GM23338 (cell line): ENCODE data around the gene TARS1. TPM values are rescaled to one million over a fixed set of nuclear protein-coding genes. Genes with fewer than 3 reads are reported as not detected.

ENCODE experiments used
- ATAC-seq: fragments of 200-7000 bp; cut with Tn5 transposase; 3 replicates; pipeline ENCODE4 v1.9.1; 2020
- DNase-seq: peaks from one replicate; pipeline ENCODE4 v3.0.0-alpha.2; 2015; ENCODE audit warnings: low spot score
- H2AFZ ChIP-seq: fragments of 200-600 bp; sonication (generic); 2 replicates; pipeline ENCODE4 v1.8.0; 2016; ENCODE audit warnings: antibody characterized with exemption, mild to moderate bottlenecking, moderate library complexity
- H3F3A ChIP-seq: fragments of 200-600 bp; sonication (generic); replicated peaks from 2 replicates; pipeline ENCODE4 v1.8.0; 2017; ENCODE audit warnings: antibody characterized with exemption, mixed run types, low read depth
- H3K27ac ChIP-seq: fragments of 200-600 bp; sonication (generic); 2 replicates; pipeline ENCODE4 v1.6.1; 2016; ENCODE audit warnings: low read depth
- H3K27me3 ChIP-seq: fragments of 200-600 bp; sonication (generic); 2 replicates; pipeline ENCODE4 v1.8.0; 2016; ENCODE audit warnings: mild to moderate bottlenecking, mixed run types, moderate library complexity; ENCODE audit not compliant: insufficient read depth
- H3K36me3 ChIP-seq: fragments of 200-600 bp; sonication (generic); 2 replicates; pipeline ENCODE4 v1.8.0; 2016; ENCODE audit warnings: mild to moderate bottlenecking; ENCODE audit not compliant: insufficient read depth
- H3K4me1 ChIP-seq: fragments of 200-600 bp; sonication (generic); 2 replicates; pipeline ENCODE4 v1.8.0; 2016; ENCODE audit warnings: mild to moderate bottlenecking, moderate library complexity; ENCODE audit not compliant: insufficient read depth
- H3K4me2 ChIP-seq: fragments of 200-600 bp; sonication (generic); 2 replicates; pipeline ENCODE4 v1.7.1; 2017; ENCODE audit warnings: mixed run types
- H3K4me3 ChIP-seq: fragments of 200-600 bp; sonication (generic); 2 replicates; pipeline ENCODE4 v1.6.1; 2016; ENCODE audit warnings: mixed run types
- H3K79me2 ChIP-seq: fragments of 200-600 bp; sonication (generic); replicated peaks from 2 replicates; pipeline ENCODE4 v1.8.0; 2017; ENCODE audit warnings: mild to moderate bottlenecking; ENCODE audit not compliant: insufficient read depth
- H3K9me2 ChIP-seq: fragments of 200-600 bp; sonication (generic); 2 replicates; pipeline ENCODE4 v1.8.0; 2017; ENCODE audit not compliant: insufficient read depth
- H4K20me1 ChIP-seq: fragments of 200-600 bp; sonication (generic); replicated peaks from 2 replicates; pipeline ENCODE4 v1.8.0; 2017; ENCODE audit warnings: mild to moderate bottlenecking; ENCODE audit not compliant: insufficient read depth
- H3K27ac Mint-ChIP-seq: 2 replicates; pipeline ENCODE4 v1.8.0; 2020; ENCODE audit warnings: inconsistent platforms, mild to moderate bottlenecking, moderate library complexity, mixed read lengths
- H3K27me3 Mint-ChIP-seq: 3 replicates; pipeline ENCODE4 v1.8.0; 2022; ENCODE audit warnings: low read depth, mild to moderate bottlenecking, moderate library complexity, mixed read lengths, inconsistent platforms; ENCODE audit not compliant: insufficient read depth, poor library complexity
- H3K36me3 Mint-ChIP-seq: 3 replicates; pipeline ENCODE4 v1.8.0; 2021; ENCODE audit warnings: low read depth, mild to moderate bottlenecking, inconsistent platforms, moderate library complexity, mixed read lengths
- H3K4me1 Mint-ChIP-seq: 3 replicates; pipeline ENCODE4 v1.8.0; 2020; ENCODE audit warnings: mild to moderate bottlenecking, inconsistent platforms, mixed read lengths
- H3K4me3 Mint-ChIP-seq: 3 replicates; pipeline ENCODE4 v1.8.0; 2021; ENCODE audit warnings: moderate library complexity, mild to moderate bottlenecking, inconsistent platforms, mixed read lengths
- H3K9me3 Mint-ChIP-seq: 3 replicates; pipeline ENCODE4 v1.8.0; 2020; ENCODE audit warnings: moderate library complexity, mild to moderate bottlenecking, inconsistent platforms, mixed read lengths
- EZH2 ChIP-seq: fragments of 200-600 bp; sonication (generic); IDR thresholded peaks from one replicate; pipeline ENCODE4 v1.8.0; 2017; ENCODE audit warnings: antibody characterized with exemption, mild to moderate bottlenecking, low read depth; ENCODE audit not compliant: unreplicated experiment
- EZH2phosphoT487 ChIP-seq: fragments of 200-600 bp; sonication (generic); IDR thresholded peaks from one replicate; pipeline ENCODE4 v1.8.1; 2018; ENCODE audit warnings: antibody characterized with exemption; ENCODE audit not compliant: unreplicated experiment
- JUNB ChIP-seq: IDR thresholded peaks from one replicate; pipeline ENCODE4 v1.6.1; 2016; ENCODE audit warnings: antibody characterized with exemption; ENCODE audit not compliant: unreplicated experiment
- NANOG ChIP-seq: IDR thresholded peaks from 2 replicates; pipeline ENCODE4 v1.6.1; 2016; ENCODE audit warnings: antibody characterized with exemption, borderline replicate concordance
- POLR2AphosphoS5 ChIP-seq: IDR thresholded peaks from 2 replicates; pipeline ENCODE4 v1.6.1; 2016; ENCODE audit warnings: antibody characterized with exemption, low read depth
- STAT1 ChIP-seq: IDR thresholded peaks from one replicate; pipeline ENCODE4 v1.6.1; 2016; ENCODE audit warnings: antibody characterized with exemption; ENCODE audit not compliant: unreplicated experiment
- ZNF114 ChIP-seq: fragments of 250-450 bp; sonication (Bioruptor Pico); IDR thresholded peaks from 2 replicates; pipeline ENCODE4 v1.5.0; 2020; ENCODE audit warnings: mild to moderate bottlenecking, moderate library complexity
- polyA plus RNA-seq: library from polyadenylated mRNA; unstranded; fragments of >200 nt; fragmentation: Nextera tagmentation; extraction: Ambion mirVana; gene quantifications from 2 replicates; pipeline ENCODE4 v1.2.1, GENCODE V29; 2016
- total RNA-seq: library from RNA; depleted of rRNA; stranded (reverse); fragments of >200 nt; shearing (Covaris generic); gene quantifications from 2 replicates; pipeline ENCODE4 v1.2.3, GENCODE V29; 2014
- TF ChIP-seq, protein P1 (sequence below): IDR thresholded peaks from one replicate; pipeline ENCODE4 v1.6.1; 2018; ENCODE audit warnings: antibody characterized with exemption; ENCODE audit not compliant: unreplicated experiment
- TF ChIP-seq, protein P2 (sequence below): IDR thresholded peaks from 2 replicates; pipeline ENCODE4 v1.6.1; 2016; ENCODE audit warnings: antibody characterized with exemption
- TF ChIP-seq, protein P3 (sequence below): fragments of 250-450 bp; sonication (Bioruptor Pico); IDR thresholded peaks from 2 replicates; pipeline ENCODE4 v1.5.0; 2020; ENCODE audit warnings: mild to moderate bottlenecking, moderate library complexity

TARS1 gene
- total and polyA plus RNA-seq, 2 experiments from 2014 or later: 458 to 473 TPM

DNA sequence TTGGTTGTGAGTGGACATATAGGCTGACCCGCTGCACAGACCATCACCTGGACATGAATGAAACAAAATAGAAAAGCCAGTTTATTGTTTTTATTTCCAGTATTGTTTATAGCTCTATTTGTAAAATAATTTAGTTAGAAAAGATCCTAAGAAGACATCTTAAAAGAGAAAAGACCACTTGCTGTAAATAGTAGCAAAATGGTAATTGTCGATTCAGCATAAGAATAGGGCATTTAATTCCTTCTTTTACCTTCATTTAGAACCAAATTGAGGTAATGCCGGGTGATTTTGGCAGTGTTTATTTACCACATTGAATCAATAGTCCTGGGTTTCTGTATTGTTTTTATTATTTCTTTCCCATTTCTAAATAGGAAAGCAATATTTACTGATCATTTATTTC, 7.4 kb downstream of the TARS1 start:
- ATAC-seq: peak; percentile 57
- Mint-ChIP-seq H3K36me3 (peaks cover 95% of the 10 kb centered on the region), H3K4me3 (peak overlapping the region; percentile 59), H3K9me3 (no peaks in the 10 kb centered on the region; the same call in 2 of the 3 replicates), H3K27ac (peak overlapping the region; percentile 77), H3K27me3 (no peaks in the 10 kb centered on the region), H3K4me1 (peaks cover 55% of the 10 kb centered on the region)
- peak; percentile 78 for DNase-seq
- TF ChIP-seq NANOG (peak; percentile 99), ZNF114 (CRISPR knock-in tag) (no peak)
- Histone ChIP-seq H3K4me2 (peak overlapping the region; percentile 45), H3K4me1 (peaks cover 47% of the 10 kb centered on the region), H4K20me1 (peaks cover 23% of the 10 kb centered on the region), H3F3A (peaks cover 6% of the 10 kb centered on the region; the same call in 1 of the 2 replicates), H3K27ac (peak overlapping the region; percentile 97), H3K9me2 (no peaks in the 10 kb centered on the region), H2AFZ (no peak overlapping the region), H3K36me3 (peaks cover 60% of the 10 kb centered on the region; the same call in 1 of the 2 replicates), H3K79me2 (peaks cover 95% of the 10 kb centered on the region), H3K4me3 (peak overlapping the region; percentile 27), H3K27me3 (no peaks in the 10 kb centered on the region)

DNA sequence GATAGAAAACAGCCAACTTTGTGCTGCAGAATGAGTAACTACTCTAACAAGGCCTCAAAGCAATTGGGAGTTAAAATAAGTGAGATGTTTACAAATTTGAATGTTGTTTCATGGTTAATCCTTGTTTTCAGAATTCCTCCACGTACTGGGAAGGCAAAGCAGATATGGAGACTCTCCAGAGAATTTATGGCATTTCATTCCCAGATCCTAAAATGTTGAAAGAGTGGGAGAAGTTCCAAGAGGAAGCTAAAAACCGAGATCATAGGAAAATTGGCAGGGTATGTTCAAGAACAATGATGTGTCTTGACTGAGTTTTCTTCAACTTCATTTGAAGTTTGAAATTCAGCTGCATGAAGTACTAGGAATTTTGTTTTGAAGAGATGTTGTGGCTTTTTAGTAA, 16.4 kb downstream of the TARS1 start:
- Mint-ChIP-seq H3K27ac (peak overlapping the region; percentile 49; the same call in 1 of the 2 replicates), H3K36me3 (peaks cover 100% of the 10 kb centered on the region)
- H3K36me3 ChIP-seq: peaks cover 98% of the 10 kb centered on the region
- TF ChIP-seq, protein P1, sequence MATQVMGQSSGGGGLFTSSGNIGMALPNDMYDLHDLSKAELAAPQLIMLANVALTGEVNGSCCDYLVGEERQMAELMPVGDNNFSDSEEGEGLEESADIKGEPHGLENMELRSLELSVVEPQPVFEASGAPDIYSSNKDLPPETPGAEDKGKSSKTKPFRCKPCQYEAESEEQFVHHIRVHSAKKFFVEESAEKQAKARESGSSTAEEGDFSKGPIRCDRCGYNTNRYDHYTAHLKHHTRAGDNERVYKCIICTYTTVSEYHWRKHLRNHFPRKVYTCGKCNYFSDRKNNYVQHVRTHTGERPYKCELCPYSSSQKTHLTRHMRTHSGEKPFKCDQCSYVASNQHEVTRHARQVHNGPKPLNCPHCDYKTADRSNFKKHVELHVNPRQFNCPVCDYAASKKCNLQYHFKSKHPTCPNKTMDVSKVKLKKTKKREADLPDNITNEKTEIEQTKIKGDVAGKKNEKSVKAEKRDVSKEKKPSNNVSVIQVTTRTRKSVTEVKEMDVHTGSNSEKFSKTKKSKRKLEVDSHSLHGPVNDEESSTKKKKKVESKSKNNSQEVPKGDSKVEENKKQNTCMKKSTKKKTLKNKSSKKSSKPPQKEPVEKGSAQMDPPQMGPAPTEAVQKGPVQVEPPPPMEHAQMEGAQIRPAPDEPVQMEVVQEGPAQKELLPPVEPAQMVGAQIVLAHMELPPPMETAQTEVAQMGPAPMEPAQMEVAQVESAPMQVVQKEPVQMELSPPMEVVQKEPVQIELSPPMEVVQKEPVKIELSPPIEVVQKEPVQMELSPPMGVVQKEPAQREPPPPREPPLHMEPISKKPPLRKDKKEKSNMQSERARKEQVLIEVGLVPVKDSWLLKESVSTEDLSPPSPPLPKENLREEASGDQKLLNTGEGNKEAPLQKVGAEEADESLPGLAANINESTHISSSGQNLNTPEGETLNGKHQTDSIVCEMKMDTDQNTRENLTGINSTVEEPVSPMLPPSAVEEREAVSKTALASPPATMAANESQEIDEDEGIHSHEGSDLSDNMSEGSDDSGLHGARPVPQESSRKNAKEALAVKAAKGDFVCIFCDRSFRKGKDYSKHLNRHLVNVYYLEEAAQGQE: no peak
- TF ChIP-seq STAT1 (no peak), POLR2AphosphoS5 (no peak), ZNF114 (CRISPR knock-in tag) (no peak), JUNB (no peak), EZH2 (no peak), NANOG (no peak), EZH2phosphoT487 (no peak)
- TF ChIP-seq, protein P2, sequence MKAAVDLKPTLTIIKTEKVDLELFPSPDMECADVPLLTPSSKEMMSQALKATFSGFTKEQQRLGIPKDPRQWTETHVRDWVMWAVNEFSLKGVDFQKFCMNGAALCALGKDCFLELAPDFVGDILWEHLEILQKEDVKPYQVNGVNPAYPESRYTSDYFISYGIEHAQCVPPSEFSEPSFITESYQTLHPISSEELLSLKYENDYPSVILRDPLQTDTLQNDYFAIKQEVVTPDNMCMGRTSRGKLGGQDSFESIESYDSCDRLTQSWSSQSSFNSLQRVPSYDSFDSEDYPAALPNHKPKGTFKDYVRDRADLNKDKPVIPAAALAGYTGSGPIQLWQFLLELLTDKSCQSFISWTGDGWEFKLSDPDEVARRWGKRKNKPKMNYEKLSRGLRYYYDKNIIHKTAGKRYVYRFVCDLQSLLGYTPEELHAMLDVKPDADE: no peak
- TF ChIP-seq, protein P3, sequence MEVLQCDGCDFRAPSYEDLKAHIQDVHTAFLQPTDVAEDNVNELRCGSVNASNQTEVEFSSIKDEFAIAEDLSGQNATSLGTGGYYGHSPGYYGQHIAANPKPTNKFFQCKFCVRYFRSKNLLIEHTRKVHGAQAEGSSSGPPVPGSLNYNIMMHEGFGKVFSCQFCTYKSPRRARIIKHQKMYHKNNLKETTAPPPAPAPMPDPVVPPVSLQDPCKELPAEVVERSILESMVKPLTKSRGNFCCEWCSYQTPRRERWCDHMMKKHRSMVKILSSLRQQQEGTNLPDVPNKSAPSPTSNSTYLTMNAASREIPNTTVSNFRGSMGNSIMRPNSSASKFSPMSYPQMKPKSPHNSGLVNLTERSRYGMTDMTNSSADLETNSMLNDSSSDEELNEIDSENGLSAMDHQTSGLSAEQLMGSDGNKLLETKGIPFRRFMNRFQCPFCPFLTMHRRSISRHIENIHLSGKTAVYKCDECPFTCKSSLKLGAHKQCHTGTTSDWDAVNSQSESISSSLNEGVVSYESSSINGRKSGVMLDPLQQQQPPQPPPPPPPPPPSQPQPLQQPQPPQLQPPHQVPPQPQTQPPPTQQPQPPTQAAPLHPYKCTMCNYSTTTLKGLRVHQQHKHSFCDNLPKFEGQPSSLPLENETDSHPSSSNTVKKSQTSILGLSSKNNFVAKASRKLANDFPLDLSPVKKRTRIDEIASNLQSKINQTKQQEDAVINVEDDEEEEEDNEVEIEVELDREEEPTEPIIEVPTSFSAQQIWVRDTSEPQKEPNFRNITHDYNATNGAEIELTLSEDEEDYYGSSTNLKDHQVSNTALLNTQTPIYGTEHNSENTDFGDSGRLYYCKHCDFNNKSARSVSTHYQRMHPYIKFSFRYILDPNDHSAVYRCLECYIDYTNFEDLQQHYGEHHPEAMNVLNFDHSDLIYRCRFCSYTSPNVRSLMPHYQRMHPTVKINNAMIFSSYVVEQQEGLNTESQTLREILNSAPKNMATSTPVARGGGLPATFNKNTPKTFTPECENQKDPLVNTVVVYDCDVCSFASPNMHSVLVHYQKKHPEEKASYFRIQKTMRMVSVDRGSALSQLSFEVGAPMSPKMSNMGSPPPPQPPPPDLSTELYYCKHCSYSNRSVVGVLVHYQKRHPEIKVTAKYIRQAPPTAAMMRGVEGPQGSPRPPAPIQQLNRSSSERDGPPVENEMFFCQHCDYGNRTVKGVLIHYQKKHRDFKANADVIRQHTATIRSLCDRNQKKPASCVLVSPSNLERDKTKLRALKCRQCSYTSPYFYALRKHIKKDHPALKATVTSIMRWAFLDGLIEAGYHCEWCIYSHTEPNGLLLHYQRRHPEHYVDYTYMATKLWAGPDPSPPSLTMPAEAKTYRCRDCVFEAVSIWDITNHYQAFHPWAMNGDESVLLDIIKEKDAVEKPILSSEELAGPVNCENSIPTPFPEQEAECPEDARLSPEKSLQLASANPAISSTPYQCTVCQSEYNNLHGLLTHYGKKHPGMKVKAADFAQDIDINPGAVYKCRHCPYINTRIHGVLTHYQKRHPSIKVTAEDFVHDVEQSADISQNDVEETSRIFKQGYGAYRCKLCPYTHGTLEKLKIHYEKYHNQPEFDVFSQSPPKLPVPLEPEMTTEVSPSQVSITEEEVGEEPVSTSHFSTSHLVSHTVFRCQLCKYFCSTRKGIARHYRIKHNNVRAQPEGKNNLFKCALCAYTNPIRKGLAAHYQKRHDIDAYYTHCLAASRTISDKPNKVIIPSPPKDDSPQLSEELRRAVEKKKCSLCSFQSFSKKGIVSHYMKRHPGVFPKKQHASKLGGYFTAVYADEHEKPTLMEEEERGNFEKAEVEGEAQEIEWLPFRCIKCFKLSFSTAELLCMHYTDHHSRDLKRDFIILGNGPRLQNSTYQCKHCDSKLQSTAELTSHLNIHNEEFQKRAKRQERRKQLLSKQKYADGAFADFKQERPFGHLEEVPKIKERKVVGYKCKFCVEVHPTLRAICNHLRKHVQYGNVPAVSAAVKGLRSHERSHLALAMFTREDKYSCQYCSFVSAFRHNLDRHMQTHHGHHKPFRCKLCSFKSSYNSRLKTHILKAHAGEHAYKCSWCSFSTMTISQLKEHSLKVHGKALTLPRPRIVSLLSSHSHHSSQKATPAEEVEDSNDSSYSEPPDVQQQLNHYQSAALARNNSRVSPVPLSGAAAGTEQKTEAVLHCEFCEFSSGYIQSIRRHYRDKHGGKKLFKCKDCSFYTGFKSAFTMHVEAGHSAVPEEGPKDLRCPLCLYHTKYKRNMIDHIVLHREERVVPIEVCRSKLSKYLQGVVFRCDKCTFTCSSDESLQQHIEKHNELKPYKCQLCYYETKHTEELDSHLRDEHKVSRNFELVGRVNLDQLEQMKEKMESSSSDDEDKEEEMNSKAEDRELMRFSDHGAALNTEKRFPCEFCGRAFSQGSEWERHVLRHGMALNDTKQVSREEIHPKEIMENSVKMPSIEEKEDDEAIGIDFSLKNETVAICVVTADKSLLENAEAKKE (CRISPR knock-in tag): no peak

More for the DNA sequence above, 16.4 kb downstream of the TARS1 start:
- no peak overlapping the region for H3K4me3 ChIP-seq
- no peak overlapping the region for H2AFZ ChIP-seq
- H3K4me2 ChIP-seq: no peak overlapping the region
- no peaks in the 10 kb centered on the region for H3K9me2 ChIP-seq
- no peak overlapping the region for H3K27ac ChIP-seq
- peaks cover 74% of the 10 kb centered on the region for H3K79me2 ChIP-seq
- Mint-ChIP-seq H3K4me1 (peaks cover 3% of the 10 kb centered on the region), H3K9me3 (no peaks in the 10 kb centered on the region), H3K27me3 (no peaks in the 10 kb centered on the region), H3K4me3 (no peak overlapping the region)
- ATAC-seq (no peak), DNase-seq (no peak)
- H4K20me1 ChIP-seq: peaks cover 50% of the 10 kb centered on the region
- no peaks in the 10 kb centered on the region for H3K27me3 ChIP-seq
- H3K4me1 ChIP-seq: no peaks in the 10 kb centered on the region
- no peaks in the 10 kb centered on the region for H3F3A ChIP-seq
